ENCODE data around the gene IRF2BP1.

Gene IRF2BP1

GRCh38 chr19:45886427-45887199 is 672 bp upstream of the IRF2BP1 start:
- TF ChIP-seq POLR2AphosphoS5 (IDR thresholded peaks at IDR 0.05; ENCODE audit: low read depth, low read length) (peak; percentile 75), SIN3A (IDR thresholded peaks at IDR 0.05; ENCODE audit: borderline replicate concordance, insufficient read depth, low read length) (no peak; the same call in 1 of the 2 replicates), FOXP2 (optimal IDR thresholded peaks at IDR 0.05; ENCODE audit: borderline replicate concordance, extremely low read depth, extremely low read length, insufficient read depth) (peak; percentile 12), TAF1 (IDR thresholded peaks at IDR 0.05; ENCODE audit: borderline replicate concordance, insufficient read depth, low read length) (no peak), REST (IDR thresholded peaks at IDR 0.05; ENCODE audit: insufficient read depth in 1 of 2, low read depth in 2 of 2, low read length in 2 of 2) (no peak)

- no peak for TF ChIP-seq TAF1 (IDR thresholded peaks at IDR 0.05; ENCODE audit: borderline replicate concordance, insufficient read depth, low read length)
- TF ChIP-seq SIN3A (IDR thresholded peaks at IDR 0.05; ENCODE audit: borderline replicate concordance, insufficient read depth, low read length), result no peak
- TF ChIP-seq REST (IDR thresholded peaks at IDR 0.05; ENCODE audit: insufficient read depth in 1 of 2, low read depth in 2 of 2, low read length in 2 of 2), result no peak
- no peak for TF ChIP-seq POLR2AphosphoS5 (IDR thresholded peaks at IDR 0.05; ENCODE audit: low read depth, low read length)
- TF ChIP-seq FOXP2 (optimal IDR thresholded peaks at IDR 0.05; ENCODE audit: borderline replicate concordance, extremely low read depth, extremely low read length, insufficient read depth), result no peak
Measured at GRCh38 chr19:45884682-45885555, 1.0 kb downstream of the IRF2BP1 start.

- TF ChIP-seq POLR2AphosphoS5 (IDR thresholded peaks at IDR 0.05; ENCODE audit: low read depth, low read length), result no peak
- no peak for TF ChIP-seq REST (IDR thresholded peaks at IDR 0.05; ENCODE audit: insufficient read depth in 1 of 2, low read depth in 2 of 2, low read length in 2 of 2)
- TF ChIP-seq FOXP2 (optimal IDR thresholded peaks at IDR 0.05; ENCODE audit: borderline replicate concordance, extremely low read depth, extremely low read length, insufficient read depth), result no peak
- no peak for TF ChIP-seq SIN3A (IDR thresholded peaks at IDR 0.05; ENCODE audit: borderline replicate concordance, insufficient read depth, low read length)
- TF ChIP-seq TAF1 (IDR thresholded peaks at IDR 0.05; ENCODE audit: borderline replicate concordance, insufficient read depth, low read length), result no peak
Measured at GRCh38 chr19:45883881-45884681, 1.9 kb downstream of the IRF2BP1 start.

GRCh38 chr19:45883586-45883880 is 2.4 kb downstream of the IRF2BP1 start:
- no peak for TF ChIP-seq FOXP2 (optimal IDR thresholded peaks at IDR 0.05; ENCODE audit: borderline replicate concordance, extremely low read depth, extremely low read length, insufficient read depth)
